Measurements from ENCODE around the gene DDX5. TPM values are rescaled to one million over a fixed set of nuclear protein-coding genes. Genes with fewer than 3 reads are reported as not detected.

The DDX5 gene
- total and polyA plus RNA-seq, 2 of the 4 experiments (the other 2 are of a cell fraction), result 253 to 781 TPM

- peak within 1 kb of the TSS; percentile 98 for H2AK5ac ChIP-seq (ENCODE audit: low read depth, low read length)
- peaks cover 7% of the 10 kb centered on the region for H3K9me1 ChIP-seq (ENCODE audit: insufficient read depth, low read length)
- dilution Hi-C loops (cut with HindIII; ENCODE audit: low sequenced_read_pairs, unreplicated experiment) (no loop called here), intact Hi-C loops (cut with micrococcal nuclease) (no loop called here), in situ Hi-C loops (cut with MboI; ENCODE audit: low sequenced_read_pairs) (no loop called here)
- ATAC-seq (ENCODE audit: low read depth), result peak; percentile 70
- peak within 1 kb of the TSS; percentile 93 for H2BK5ac ChIP-seq (ENCODE audit: low read depth, low read length, poor library complexity, severe bottlenecking)
- no TSS peak for BruUV-seq (replicated peaks)
- peak within 1 kb of the TSS; percentile 94 for H3K27ac ChIP-seq (ENCODE audit: insufficient read depth, low read length)
- H3K36me3 ChIP-seq (ENCODE audit: control insufficient read depth, insufficient read depth, low read length), result peaks cover 39% of the 10 kb centered on the region
- peak within 1 kb of the TSS; percentile 61 for H2BK120ac ChIP-seq (ENCODE audit: low read depth, low read length)
- peak within 1 kb of the TSS; percentile 93 to 98 for H4K8ac ChIP-seq (ENCODE audit: low read depth in 2 of 2, low read length in 2 of 2)
- ChIA-PET CTCF (interaction anchor here (0.6 to 1.7 kb wide), 3 partner anchors 15 to 680 kb away, joined by 3 to 5 read pairs (median 4); no protein-coding TSS in a partner anchor), POLR2A (ENCODE audit: unreplicated experiment) (interaction anchor here (0.5 to 1.2 kb wide), 9 partner anchors 15 to 688 kb away, joined by 3 to 12 read pairs (median 3); no protein-coding TSS in a partner anchor)
- peak within 1 kb of the TSS; percentile 98 for H3K56ac ChIP-seq (ENCODE audit: extremely low read depth, insufficient read depth, low read length)
- no peak within 1 kb of the TSS for H2BK20ac ChIP-seq (ENCODE audit: low read depth, low read length)
- peak within 1 kb of the TSS; percentile 93 for H3K4me3 ChIP-seq (ENCODE audit: insufficient read depth, low read depth, low read length)
- peaks cover 2% of the 10 kb centered on the region; the same call in 1 of the 2 replicates for H3K4me1 ChIP-seq (ENCODE audit: control insufficient read depth, insufficient read depth, low read length)
- H3K27me3 ChIP-seq (ENCODE audit: control insufficient read depth, insufficient read depth, low read length), result no peaks in the 10 kb centered on the region
- peak; percentile 98 for DNase-seq
- peak within 1 kb of the TSS; percentile 17; the same call in 1 of the 3 replicates for H2BK15ac ChIP-seq (ENCODE audit: low read depth, low read length)
- peak; percentile 12; the same call in 1 of the 2 replicates for TF ChIP-seq FOS (IDR thresholded peaks at IDR 0.05; ENCODE audit: low read depth, low read length)
- TF ChIP-seq BHLHE40 (IDR thresholded peaks at IDR 0.05; ENCODE audit: low read depth, low read length), result peak; percentile 75
- TF ChIP-seq CHD1 (IDR thresholded peaks at IDR 0.05; ENCODE audit: low read depth, low read length), result no peak; the same call in 1 of the 2 replicates
- TF ChIP-seq USF2 (IDR thresholded peaks at IDR 0.05; ENCODE audit: low read depth, low read length), result peak; percentile 92
- TF ChIP-seq CEBPB (IDR thresholded peaks at IDR 0.05; ENCODE audit: low read depth, low read length), result no peak
- TF ChIP-seq MXI1 (IDR thresholded peaks at IDR 0.05; ENCODE audit: borderline replicate concordance, low read depth, low read length), result peak; percentile 68
- TF ChIP-seq ELK1 (IDR thresholded peaks at IDR 0.05; ENCODE audit: borderline replicate concordance, low read depth, low read length), result 0 out of 2 replicates have a peak, but pooled peaks have one; percentile 60
- no peak for TF ChIP-seq NFE2L2 (IDR thresholded peaks at IDR 0.05; ENCODE audit: low read depth, low read length)
- TF ChIP-seq CTCF (conservative IDR thresholded peaks at IDR 0.05; ENCODE audit: low read depth, low read length), result 0 out of 2 replicates have a peak, but pooled peaks have one; percentile 0
- TF ChIP-seq POLR2A (IDR thresholded peaks at IDR 0.05; ENCODE audit: low read depth, low read length), result peak; percentile 87
- H4K91ac ChIP-seq (ENCODE audit: insufficient read depth, low read depth, low read length), result peak within 1 kb of the TSS; percentile 98
- H4K20me1 ChIP-seq (ENCODE audit: insufficient read depth, low read length), result peaks cover 67% of the 10 kb centered on the region
- H3K18ac ChIP-seq (ENCODE audit: low read depth, low read length), result peak within 1 kb of the TSS; percentile 88
- peak within 1 kb of the TSS; percentile 99 for H3K14ac ChIP-seq (replicated peaks; ENCODE audit: low read depth, low read length)
- H3K9ac ChIP-seq (ENCODE audit: low read depth, low read length), result peak within 1 kb of the TSS; percentile 94
- peak within 1 kb of the TSS; percentile 94 for H3K4me2 ChIP-seq (ENCODE audit: low read depth, low read length)
- peak within 1 kb of the TSS; percentile 99 for H3K4ac ChIP-seq (ENCODE audit: low read depth, low read length)
- H3K23ac ChIP-seq (ENCODE audit: low read depth, low read length), result peak within 1 kb of the TSS; percentile 99
- H3K79me1 ChIP-seq (ENCODE audit: low read depth in 1 of 2, low read length in 2 of 2), result peaks cover 16 to 57% of the 10 kb centered on the region in 2 experiments
- H4K5ac ChIP-seq (ENCODE audit: low read depth, low read length), result peak within 1 kb of the TSS; percentile 77
- H3K9me3 ChIP-seq (ENCODE audit: control insufficient read depth, insufficient read depth, low read length), result no peaks in the 10 kb centered on the region
- peak within 1 kb of the TSS; percentile 100 for H2AK9ac ChIP-seq (replicated peaks; ENCODE audit: low read depth, low read length, poor library complexity)
- peak within 1 kb of the TSS; percentile 91 for H2AFZ ChIP-seq (replicated peaks; ENCODE audit: low read length, poor library complexity)
- 0% methylated on average over 39 of the region's 77 CpGs; no CpG with 5 or more reads in 1 of the 2 experiments for WGBS, 2 experiments (ENCODE audit: extremely low coverage in 2 of 2, insufficient read length in 1 of 2)
Observed at GRCh38 chr17:64506576-64507412, 705 bp upstream of the DDX5 start, which contains the start of gene CEP95. Gene CEP95, plus strand, starts transcription at chr17:64506977. Its CDS starts 121 bp downstream, at chr17:64507098.

Measured in IMR-90 (cell line).